ENCODE measurements around the gene AK4.

DNA sequence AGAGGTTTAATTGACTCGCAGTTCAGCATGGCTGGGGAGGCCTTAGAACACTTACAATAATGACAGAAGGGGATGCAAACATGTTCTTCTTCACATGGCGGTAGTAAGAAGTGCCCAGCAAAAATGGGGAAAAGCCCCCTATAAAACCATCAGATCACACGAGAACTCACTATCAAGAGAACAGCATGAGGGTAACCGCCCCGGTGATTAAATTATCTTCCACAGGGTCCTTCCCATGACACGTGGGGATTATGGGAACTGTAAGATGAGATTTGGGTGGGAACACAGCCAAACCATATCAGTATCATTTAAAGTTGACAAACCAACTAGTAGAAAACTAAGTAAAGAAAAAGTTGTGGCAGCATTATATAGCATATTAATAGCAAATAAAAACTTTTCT lies 90.0 kb downstream of the AK4 start:
- TF ChIP-seq, protein P1, sequence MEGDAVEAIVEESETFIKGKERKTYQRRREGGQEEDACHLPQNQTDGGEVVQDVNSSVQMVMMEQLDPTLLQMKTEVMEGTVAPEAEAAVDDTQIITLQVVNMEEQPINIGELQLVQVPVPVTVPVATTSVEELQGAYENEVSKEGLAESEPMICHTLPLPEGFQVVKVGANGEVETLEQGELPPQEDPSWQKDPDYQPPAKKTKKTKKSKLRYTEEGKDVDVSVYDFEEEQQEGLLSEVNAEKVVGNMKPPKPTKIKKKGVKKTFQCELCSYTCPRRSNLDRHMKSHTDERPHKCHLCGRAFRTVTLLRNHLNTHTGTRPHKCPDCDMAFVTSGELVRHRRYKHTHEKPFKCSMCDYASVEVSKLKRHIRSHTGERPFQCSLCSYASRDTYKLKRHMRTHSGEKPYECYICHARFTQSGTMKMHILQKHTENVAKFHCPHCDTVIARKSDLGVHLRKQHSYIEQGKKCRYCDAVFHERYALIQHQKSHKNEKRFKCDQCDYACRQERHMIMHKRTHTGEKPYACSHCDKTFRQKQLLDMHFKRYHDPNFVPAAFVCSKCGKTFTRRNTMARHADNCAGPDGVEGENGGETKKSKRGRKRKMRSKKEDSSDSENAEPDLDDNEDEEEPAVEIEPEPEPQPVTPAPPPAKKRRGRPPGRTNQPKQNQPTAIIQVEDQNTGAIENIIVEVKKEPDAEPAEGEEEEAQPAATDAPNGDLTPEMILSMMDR (IDR thresholded peaks at IDR 0.05; ENCODE audit: insufficient read depth, low read length, poor library complexity, severe bottlenecking) = no peak
- TF ChIP-seq EZH2phosphoT487 (conservative IDR thresholded peaks at IDR 0.05; ENCODE audit: low read length) = no peak

Measured in SU-DHL-6 (cell line).